HG02973 (cell line): ENCODE measurements around the gene INS.

ENCODE experiments used
- ATAC-seq: cut with Tn5 transposase; IDR thresholded peaks from one replicate; pipeline ENCODE4 v1.9.1; 2021; ENCODE audit warnings: moderate library complexity; ENCODE audit not compliant: unreplicated experiment

The INS gene

GRCh38 chr11:2149460-2149859 is 11.5 kb downstream of the INS start:
- ATAC-seq, result no peak

GRCh38 chr11:2148595-2148994 is 12.4 kb downstream of the INS start:
- ATAC-seq, result no peak

- no peak for ATAC-seq
Measured at GRCh38 chr11:2147391-2147790, 13.6 kb downstream of the INS start.

- no peak for ATAC-seq
Measured at GRCh38 chr11:2146051-2146450, 15.0 kb downstream of the INS start.

GRCh38 chr11:2144544-2145248 is 16.3 kb downstream of the INS start:
- ATAC-seq, result no peak

- no peak for ATAC-seq
Measured at GRCh38 chr11:2143799-2144543, 17.0 kb downstream of the INS start.

GRCh38 chr11:2143477-2143798 is 17.6 kb downstream of the INS start:
- ATAC-seq, result no peak

GRCh38 chr11:2142762-2143202 is 18.2 kb downstream of the INS start:
- no peak for ATAC-seq

- ATAC-seq, result no peak
Measured at GRCh38 chr11:2142300-2142759, 18.7 kb downstream of the INS start.

- no peak for ATAC-seq
Measured at GRCh38 chr11:2140411-2141400, 20.3 kb downstream of the INS start.

GRCh38 chr11:2139621-2140337 is 21.2 kb downstream of the INS start:
- no peak for ATAC-seq

GRCh38 chr11:2139123-2139521 is 21.9 kb downstream of the INS start, which contains the start of gene IGF2:
TSS of gene IGF2 (minus strand) at chr11:2139389. CDS start at chr11:2135523, 3,866 bp downstream.
- ATAC-seq, result no peak

- no peak for ATAC-seq
Measured at GRCh38 chr11:2138431-2139122, 22.4 kb downstream of the INS start.

- ATAC-seq, result no peak
Measured at GRCh38 chr11:2138068-2138430, 23.0 kb downstream of the INS start.

- ATAC-seq, result no peak
Measured at GRCh38 chr11:2137202-2138067, 23.6 kb downstream of the INS start.

GRCh38 chr11:2136952-2137201 is 24.1 kb downstream of the INS start:
- no peak for ATAC-seq

- ATAC-seq, result no peak
Measured at GRCh38 chr11:2136209-2136951, 24.6 kb downstream of the INS start.

GRCh38 chr11:2135648-2136201 is 25.3 kb downstream of the INS start:
- no peak for ATAC-seq
